AG08395 (cell line): ENCODE measurements around the gene INPP5E.
A peak's percentile ranks its signal among the peaks of the same experiment; 100 is the strongest.

ENCODE experiments used
- DNase-seq: peaks from one replicate; pipeline ENCODE4 v3.0.0; 2012; ENCODE audit warnings: mixed read lengths, low spot score

Gene INPP5E

GRCh38 chr9:136447173-136447778, 7.6 kb upstream of the INPP5E start:
- DNase-seq = no peak

GRCh38 chr9:136445799-136446198, 6.2 kb upstream of the INPP5E start:
- DNase-seq = no peak

DNA sequence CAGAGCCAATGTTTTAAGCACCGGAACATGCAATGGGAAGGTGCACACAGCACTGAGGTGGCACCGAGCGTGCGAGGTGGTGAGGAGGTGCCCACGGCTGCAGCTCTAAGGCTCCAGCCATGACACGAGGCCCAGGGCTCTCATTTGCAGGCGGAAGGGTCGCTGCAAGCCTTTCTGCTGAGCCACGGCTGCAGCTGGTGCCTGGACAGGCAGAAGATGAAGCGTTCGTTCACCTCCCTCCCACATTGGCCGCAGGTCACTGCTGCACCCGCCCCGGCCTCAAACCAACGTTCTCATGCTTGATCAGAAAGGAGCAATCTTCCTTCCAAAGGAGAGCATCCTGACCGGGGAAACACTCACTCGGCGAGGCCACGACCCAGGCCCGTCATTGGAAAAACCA, 4.5 kb upstream of the INPP5E start:
- no peak for DNase-seq

- no peak for DNase-seq
These were observed 4.0 kb upstream of the INPP5E start for GRCh38 chr9:136443687-136444086.

DNA sequence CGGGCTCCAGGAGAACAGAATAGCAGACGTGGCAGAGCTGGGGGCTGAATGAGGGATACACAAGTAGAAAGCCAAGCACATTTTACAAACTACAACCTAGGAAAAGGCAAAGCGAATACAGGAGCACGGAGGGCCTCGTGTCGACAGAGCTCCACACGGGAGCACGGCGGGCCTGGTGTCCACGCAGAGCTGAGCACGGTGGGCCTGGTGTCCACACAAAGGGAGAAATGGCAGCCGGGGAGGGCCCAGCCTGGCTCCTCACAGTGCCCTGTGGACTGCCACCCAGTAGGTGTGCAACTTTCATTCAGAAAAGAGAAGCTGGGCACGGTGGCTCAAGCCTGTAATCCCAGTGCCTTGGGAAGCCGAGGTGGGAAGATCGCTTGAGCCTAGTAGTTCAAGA, 3.4 kb upstream of the INPP5E start:
- no peak for DNase-seq

DNA sequence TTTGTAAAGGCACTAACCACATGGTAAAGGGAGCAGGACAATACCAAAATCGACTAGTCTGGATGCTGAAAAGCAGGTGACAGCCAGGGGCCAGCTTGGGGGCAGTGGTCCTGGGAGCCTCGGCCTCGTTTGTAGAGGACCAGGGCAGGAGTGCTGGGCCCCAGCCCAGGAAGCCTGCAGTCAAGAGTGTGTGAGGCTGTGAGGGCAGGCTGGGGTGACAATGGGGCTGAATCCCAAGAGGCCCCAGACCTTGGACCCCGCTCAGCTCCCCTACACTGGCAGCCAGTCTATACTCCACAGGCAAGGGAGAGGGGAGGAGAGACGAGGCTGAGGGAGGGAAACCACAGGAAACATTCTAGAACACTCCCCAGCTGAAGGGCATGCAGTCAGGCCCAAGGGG, 2.6 kb upstream of the INPP5E start:
- DNase-seq = no peak

- no peak for DNase-seq
These were observed 2.1 kb upstream of the INPP5E start for GRCh38 chr9:136441681-136442245.

GRCh38 chr9:136441191-136441680, 1.6 kb upstream of the INPP5E start:
- no peak for DNase-seq

- peak; percentile 34 for DNase-seq
These were observed 831 bp downstream of the INPP5E start for GRCh38 chr9:136438548-136439480.

GRCh38 chr9:136437839-136438547, 1.7 kb downstream of the INPP5E start:
- peak; percentile 7 for DNase-seq

DNA sequence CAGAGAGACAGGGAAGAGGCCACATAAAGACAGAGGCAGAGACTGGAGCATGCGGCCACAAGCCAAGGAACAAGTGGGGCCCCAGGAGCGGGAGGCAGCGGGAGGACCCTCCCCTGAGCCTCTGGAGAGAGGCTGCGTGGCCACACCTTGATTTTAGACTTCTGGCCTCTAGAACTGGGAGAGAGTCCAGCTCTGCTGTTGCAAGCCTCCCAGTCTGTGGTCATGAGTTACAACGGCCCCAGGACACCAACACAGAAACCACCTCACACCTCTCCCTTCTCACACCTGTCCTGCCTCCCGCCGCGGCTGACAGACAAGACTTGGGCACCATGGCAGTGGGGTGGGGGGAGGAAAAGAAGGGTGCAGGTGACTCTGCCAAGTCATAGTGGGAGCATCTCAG, 2.2 kb downstream of the INPP5E start:
- peak; percentile 48 for DNase-seq

DNA sequence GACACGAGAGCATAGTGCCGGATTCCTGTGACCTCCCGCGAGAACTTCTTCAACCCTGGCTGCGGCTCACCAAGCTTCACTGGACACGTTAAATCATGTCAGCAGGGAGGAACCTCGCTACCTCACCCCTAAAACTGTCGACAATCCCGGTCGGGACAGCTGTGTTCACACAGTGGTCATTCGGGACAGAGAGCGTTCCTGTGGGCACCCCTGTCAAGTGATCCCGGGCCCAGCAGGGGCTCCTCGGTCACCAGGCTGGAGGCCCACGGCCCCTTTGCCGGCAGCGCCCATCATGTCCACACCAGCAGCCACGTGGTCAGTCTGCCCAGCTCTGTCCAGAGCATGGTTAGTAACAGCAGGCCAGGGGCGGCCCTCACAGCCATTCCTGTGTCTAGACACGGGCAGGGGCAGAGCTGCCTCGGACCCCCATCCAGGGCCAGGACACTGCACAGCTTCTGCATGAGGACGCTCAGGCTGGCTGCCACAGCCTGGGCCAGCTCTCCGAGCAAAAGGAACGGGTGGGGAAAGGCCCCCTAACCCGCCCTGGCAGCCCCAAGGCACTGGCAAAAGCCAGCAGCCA, 3.5 kb downstream of the INPP5E start:
- DNase-seq = no peak

DNA sequence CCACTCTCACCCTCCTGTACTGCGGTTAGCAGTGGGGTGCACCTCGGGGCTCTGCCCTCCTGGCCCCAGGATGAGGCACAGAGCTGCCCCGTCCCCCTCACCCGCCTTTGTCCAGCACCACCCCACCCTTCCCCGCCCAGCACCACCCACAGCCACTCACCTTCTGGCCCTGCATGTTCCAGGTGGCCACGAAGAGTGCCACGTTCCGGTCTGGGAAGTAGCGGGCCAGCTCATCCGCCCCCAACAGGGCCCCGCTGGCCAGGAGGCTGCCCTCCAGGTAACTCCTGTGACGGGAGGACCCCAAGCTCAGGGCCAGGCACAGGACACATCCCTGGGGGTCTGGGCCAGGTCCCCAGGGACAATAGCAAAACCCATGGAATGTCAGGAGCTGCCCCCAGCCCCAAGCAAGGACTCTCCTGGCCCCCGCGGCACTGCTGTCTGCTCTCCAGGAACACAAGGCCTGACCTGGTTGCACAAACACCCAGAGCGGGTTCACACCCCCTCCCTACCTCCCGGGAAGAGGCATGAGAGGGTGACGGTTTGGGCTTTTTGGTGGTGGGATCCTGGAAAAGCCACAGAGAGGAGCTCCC, 5.0 kb downstream of the INPP5E start:
- no peak for DNase-seq

DNA sequence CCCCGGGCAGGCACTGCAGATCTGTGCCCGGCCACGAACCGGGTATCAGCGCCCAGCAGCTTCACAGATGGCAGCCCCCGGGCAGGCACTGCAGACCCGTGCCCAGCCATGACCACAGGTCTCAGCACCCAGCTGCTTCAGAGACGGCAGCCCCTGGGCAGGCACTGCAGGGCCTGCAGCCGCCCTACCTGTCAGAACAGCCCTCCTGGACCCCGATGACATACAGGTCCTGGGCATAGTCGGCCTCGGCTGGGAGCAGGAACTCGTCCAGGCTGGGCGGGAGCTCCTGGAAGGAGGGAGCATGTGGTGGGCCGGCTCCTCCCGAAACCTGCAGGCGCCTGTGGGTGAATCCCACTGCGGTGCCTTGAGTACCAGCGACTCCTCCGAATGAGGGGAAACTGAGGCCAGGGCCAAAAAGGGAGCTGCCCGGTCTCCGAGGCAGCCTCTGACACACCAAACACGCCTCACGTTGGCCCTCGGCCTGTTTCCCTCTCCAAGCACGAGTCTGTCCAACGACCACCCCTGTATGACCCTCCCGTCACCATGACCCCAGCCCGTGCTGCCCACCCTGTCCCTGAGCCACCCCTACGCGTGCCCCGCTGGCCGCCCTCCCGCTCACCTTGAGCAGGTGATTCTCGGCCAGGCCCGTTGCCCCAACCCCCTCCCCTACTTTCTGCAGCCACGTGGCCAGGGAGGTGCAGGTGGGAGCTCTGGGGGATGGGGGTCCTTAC, 5.6 kb downstream of the INPP5E start:
- no peak for DNase-seq

DNA sequence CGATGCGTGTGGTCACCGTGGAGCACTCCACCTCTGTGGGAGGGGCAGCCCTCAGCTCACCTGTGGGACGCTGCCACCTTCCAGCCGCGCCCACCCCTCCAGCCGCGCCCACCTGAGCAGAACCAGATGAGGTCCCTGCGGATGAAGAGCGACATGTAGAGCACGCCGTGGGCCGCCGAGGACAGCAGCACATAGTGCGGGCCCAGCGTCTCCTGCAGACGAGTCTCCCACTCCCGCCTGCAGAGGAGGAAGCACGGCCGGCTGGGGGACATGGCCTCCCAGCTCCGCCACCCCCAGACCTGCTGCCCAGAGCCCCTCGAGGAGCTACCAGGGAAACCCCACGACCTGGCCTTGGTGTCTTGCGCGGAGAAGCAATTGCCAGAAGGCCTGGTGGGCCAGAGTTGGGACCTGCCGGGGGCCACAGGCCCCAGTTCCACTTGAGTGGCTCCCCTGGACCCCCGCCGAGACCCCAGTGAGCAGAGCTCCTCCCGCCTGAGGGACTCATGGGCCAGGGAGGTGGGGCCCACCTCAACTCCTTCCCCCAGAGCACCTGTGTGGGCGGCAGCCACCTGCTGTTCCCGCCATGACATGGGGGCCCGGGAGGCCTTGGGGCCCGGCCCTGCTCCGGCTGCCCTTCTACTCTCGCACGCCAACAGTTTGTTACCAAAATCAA, 6.5 kb downstream of the INPP5E start:
- DNase-seq = no peak

DNA sequence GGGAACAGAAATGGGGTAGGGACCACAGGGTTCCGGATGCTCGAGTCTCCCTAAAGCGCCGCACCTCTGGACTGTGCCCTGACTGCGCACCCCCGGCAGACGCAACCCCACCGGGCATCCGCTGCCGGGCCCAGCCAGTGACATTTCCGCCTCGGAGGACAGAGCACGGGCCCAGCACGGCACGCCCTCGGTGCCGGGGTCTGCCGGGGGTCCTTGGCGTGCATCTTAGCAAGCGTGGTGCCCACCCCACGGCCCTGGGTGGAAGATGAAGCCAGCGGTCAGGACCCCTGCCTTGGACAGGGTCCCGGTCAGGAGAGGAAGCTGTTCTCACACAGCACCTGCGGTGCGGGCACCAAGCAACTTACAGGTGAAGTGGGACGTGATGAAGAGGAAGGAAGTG, 7.1 kb downstream of the INPP5E start:
- no peak for DNase-seq

- no peak for DNase-seq
These were observed 7.8 kb downstream of the INPP5E start for GRCh38 chr9:136431782-136432350.

DNA sequence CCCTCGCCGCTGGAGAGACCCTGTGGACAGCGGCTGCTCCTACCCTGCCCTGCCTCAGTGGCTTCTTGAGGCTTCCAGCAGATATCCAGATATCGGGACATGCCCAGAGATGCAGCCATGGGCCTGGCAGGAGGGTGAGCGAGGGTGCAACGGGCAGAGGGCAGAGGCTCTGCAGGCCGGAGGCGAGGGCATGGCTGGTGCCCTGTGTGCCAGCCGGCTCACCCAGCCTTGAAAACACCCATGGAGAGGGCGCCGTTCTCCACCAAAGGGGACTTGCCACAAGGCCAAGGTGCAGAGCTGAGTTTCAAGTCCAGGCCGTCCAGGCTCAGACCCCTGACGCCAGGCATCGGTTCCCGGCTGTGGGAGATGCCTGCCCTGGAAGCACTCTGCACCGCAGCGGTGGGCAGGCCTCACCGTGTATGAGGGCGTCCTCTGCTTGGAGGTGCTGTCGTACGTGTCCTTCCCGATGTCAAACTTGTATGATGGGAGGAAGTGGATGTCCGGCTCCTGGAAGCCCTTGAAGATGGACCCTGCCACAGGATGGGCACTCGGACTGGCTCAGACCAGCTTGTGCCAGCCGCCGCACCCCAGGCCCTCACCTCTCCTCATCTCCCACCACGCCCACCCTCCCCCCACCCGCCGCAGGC, 8.9 kb downstream of the INPP5E start:
- DNase-seq = no peak

DNA sequence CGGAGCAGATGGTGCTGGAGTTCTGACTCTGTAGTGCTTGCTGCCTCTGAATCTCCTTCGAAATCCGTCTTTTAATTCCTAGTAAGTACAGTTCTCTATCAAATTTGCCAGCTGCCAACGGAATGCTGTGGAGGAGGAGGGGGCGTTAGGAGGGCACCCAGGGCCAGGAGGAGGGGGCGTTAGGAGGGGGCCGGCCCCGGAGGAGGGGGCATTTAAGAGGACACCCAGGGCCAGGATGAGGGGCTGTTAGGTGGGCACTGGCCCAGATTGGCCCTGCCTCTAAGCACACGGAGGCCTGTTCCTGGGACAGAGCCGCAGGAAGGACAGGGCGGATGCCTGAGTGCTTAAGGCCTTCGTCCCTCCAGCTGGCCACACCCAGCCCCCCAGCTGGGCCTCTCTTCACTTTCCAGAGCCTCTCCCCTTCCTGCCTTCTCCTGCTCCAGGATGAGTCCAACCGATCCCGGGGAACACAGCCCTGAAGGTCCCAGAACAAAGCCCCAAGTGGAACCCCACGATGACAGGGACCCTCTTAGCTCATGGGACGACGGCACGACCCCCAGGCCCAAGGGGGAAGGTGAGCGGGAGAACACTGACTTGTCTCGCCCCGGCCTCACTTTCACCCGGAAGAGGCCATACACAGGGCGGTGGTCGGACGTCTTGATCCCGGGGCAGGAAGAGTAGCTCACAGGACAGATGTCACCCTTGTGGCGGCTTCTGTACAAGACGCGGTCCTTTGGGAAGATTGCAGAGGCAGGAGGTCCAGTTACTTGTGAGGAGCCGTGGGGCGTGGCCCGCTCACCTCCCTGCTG, 9.8 kb downstream of the INPP5E start:
- DNase-seq = no peak
